ENCODE measurements around the gene CXorf66. TPM values are rescaled to one million over a fixed set of nuclear protein-coding genes. Genes with fewer than 3 reads are reported as not detected.

Gene CXorf66
- total RNA-seq, 1 experiment from 2014 or later: not detected

GRCh38 chrX:139969286-139969685 is 4.0 kb upstream of the CXorf66 start:
- no peak for ATAC-seq
- no TSS peak for BruUV-seq (replicated peaks)
- POLR2A ChIA-PET: no interaction called here
- Histone ChIP-seq H3K36me3 (ENCODE audit: control insufficient read depth, insufficient read depth, low read length) (no peaks in the 10 kb centered on the region), H3K9me3 (ENCODE audit: control insufficient read depth, insufficient read depth, low read depth, low read length) (no peaks in the 10 kb centered on the region), H3K27me3 (ENCODE audit: control insufficient read depth, insufficient read depth, low read length) (peaks cover 2% of the 10 kb centered on the region; the same call in 1 of the 2 replicates), H3K4me1 (ENCODE audit: control insufficient read depth, insufficient read depth, low read length) (no peaks in the 10 kb centered on the region), H3K4me3 (ENCODE audit: low read depth in 2 of 2, low read length in 2 of 2) (no peak overlapping the region), H3K27ac (ENCODE audit: low read length) (no peak overlapping the region)
- CTCF ChIA-PET: no interaction called here
- no peak for DNase-seq (ENCODE audit: low read depth, low spot score)
- intact Hi-C loops (cut with micrococcal nuclease; ENCODE audit: unreplicated experiment) (no loop called here), in situ Hi-C loops (cut with HindIII; ENCODE audit: low pct_unique_long_range_greater_than_20kb, low sequenced_read_pairs) (no loop called here)
- TF ChIP-seq POLR2AphosphoS5 (IDR thresholded peaks at IDR 0.05; ENCODE audit: low read depth, low read length) (no peak), TCF7L2 (IDR thresholded peaks at IDR 0.05; ENCODE audit: low read depth, low read length) (no peak), CTCF (IDR thresholded peaks at IDR 0.05) (no peak)

GRCh38 chrX:139967750-139968149 is 2.4 kb upstream of the CXorf66 start:
- no peaks in the 10 kb centered on the region for H3K4me1 ChIP-seq (ENCODE audit: control insufficient read depth, insufficient read depth, low read length)
- H3K9me3 ChIP-seq (ENCODE audit: control insufficient read depth, insufficient read depth, low read depth, low read length): no peaks in the 10 kb centered on the region
- peaks cover 2% of the 10 kb centered on the region; the same call in 1 of the 2 replicates for H3K27me3 ChIP-seq (ENCODE audit: control insufficient read depth, insufficient read depth, low read length)
- H3K27ac ChIP-seq (ENCODE audit: low read length): no peak overlapping the region
- intact Hi-C loops (cut with micrococcal nuclease; ENCODE audit: unreplicated experiment) (no loop called here), in situ Hi-C loops (cut with HindIII; ENCODE audit: low pct_unique_long_range_greater_than_20kb, low sequenced_read_pairs) (no loop called here)
- no peak overlapping the region for H3K4me3 ChIP-seq (ENCODE audit: low read depth in 2 of 2, low read length in 2 of 2)
- DNase-seq (ENCODE audit: low read depth, low spot score) (no peak), ATAC-seq (no peak)
- no peak for TF ChIP-seq REST (IDR thresholded peaks at IDR 0.05; ENCODE audit: insufficient read depth in 1 of 2, low read depth in 2 of 2, low read length in 1 of 2)
- TF ChIP-seq CTCF (IDR thresholded peaks at IDR 0.05): no peak
- no peak for TF ChIP-seq TCF7L2 (IDR thresholded peaks at IDR 0.05; ENCODE audit: low read depth, low read length)
- TF ChIP-seq SIN3A (IDR thresholded peaks at IDR 0.05; ENCODE audit: borderline replicate concordance, insufficient read depth, low read depth, low read length): no peak
- no peak for TF ChIP-seq POLR2AphosphoS5 (IDR thresholded peaks at IDR 0.05; ENCODE audit: low read depth, low read length)
- POLR2A ChIA-PET: no interaction called here
- BruUV-seq (replicated peaks): no TSS peak
- CTCF ChIA-PET: interaction anchor here (0.5 kb wide), 1 partner anchor 8 kb away, joined by 8 read pairs; no protein-coding TSS in a partner anchor
- no peaks in the 10 kb centered on the region for H3K36me3 ChIP-seq (ENCODE audit: control insufficient read depth, insufficient read depth, low read length)

Measured in Panc1 (cell line).